Keratinocyte (primary cell): ENCODE results near the gene SERTAD4.

Experiments
- EZH2 ChIP-seq: IDR thresholded peaks from one replicate; pipeline ENCODE4 v1.6.1; 2012; ENCODE audit warnings: inconsistent platforms, mild to moderate bottlenecking, low read length, moderate library complexity
- TF ChIP-seq, protein P1 (sequence below), 3 experiments: IDR thresholded peaks in 1 of 3; conservative IDR thresholded peaks in 1 of 3; optimal IDR thresholded peaks in 1 of 3; 2 replicates in 2 of 3; 3 replicates in 1 of 3; pipeline versions ENCODE3 to v1.5.1; 2011; ENCODE audit warnings: low read length in 3 of 3, mild to moderate bottlenecking in 3 of 3, moderate library complexity in 2 of 3, control low read depth in 1 of 3, inconsistent platforms in 1 of 3; ENCODE audit not compliant: insufficient read depth in 2 of 3; ENCODE audit errors: extremely low read depth in 1 of 3

DNA sequence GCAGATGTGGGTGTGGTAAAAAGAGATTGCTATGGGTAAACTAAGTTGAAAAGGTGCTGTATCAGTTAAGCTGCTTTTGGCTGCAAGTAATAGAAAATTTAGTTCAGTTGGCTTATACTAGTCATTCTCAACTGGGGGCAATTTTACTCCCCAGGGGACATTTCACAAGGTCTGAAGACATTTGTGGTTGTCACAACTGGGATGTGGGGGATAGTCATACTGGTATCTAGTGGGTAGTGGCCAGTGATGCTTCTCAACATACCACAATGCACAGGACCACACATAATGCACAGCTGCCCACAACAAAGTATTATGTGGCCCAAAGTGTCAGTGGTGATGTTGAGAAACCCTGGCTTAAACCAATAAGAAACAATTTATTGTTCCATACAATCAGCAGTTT lies 31.4 kb downstream of the SERTAD4 start:
- TF ChIP-seq, protein P1, sequence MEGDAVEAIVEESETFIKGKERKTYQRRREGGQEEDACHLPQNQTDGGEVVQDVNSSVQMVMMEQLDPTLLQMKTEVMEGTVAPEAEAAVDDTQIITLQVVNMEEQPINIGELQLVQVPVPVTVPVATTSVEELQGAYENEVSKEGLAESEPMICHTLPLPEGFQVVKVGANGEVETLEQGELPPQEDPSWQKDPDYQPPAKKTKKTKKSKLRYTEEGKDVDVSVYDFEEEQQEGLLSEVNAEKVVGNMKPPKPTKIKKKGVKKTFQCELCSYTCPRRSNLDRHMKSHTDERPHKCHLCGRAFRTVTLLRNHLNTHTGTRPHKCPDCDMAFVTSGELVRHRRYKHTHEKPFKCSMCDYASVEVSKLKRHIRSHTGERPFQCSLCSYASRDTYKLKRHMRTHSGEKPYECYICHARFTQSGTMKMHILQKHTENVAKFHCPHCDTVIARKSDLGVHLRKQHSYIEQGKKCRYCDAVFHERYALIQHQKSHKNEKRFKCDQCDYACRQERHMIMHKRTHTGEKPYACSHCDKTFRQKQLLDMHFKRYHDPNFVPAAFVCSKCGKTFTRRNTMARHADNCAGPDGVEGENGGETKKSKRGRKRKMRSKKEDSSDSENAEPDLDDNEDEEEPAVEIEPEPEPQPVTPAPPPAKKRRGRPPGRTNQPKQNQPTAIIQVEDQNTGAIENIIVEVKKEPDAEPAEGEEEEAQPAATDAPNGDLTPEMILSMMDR (optimal IDR thresholded peaks at IDR 0.05 in 1 of 3, IDR thresholded peaks at IDR 0.05 in 1 of 3, conservative IDR thresholded peaks at IDR 0.05 in 1 of 3; ENCODE audit: extremely low read depth in 1 of 3, insufficient read depth in 2 of 3, low read length in 3 of 3), result no peak
- no peak for TF ChIP-seq EZH2
